ENCODE measurements around the gene CAMTA1. TPM values are rescaled to one million over a fixed set of nuclear protein-coding genes. Genes with fewer than 3 reads are reported as not detected.

CAMTA1 gene
- total RNA-seq, 1 experiment from 2014 or later: 82.2 TPM

DNA sequence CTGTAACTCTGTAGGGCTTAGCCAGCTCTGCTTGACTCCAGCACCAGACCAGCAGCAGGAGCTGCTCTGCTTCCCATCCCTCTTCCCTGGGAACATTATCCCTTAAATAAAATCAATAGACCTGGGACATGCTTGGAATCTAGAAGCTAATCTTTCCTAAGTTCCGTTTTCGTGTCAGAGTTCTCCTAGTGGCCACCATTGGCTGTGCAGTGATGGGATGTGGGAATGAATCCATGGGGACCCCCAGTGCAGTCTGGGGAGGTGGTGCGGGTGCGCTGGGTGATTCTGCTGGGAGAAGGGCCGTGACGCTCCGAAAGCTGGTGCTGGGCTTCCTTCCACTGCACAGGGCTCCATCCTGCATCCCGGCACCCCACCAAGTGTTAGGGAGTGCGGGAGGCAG lies 202.7 kb downstream of the CAMTA1 start:
- DNase-seq (ENCODE audit: low read depth, low spot score) (no peak), ATAC-seq (no peak)
- no TSS peak for BruUV-seq (replicated peaks)
- Histone ChIP-seq H3K36me3 (ENCODE audit: control insufficient read depth, insufficient read depth, low read length) (no peaks in the 10 kb centered on the region), H3K4me3 (ENCODE audit: low read depth in 2 of 2, low read length in 2 of 2) (no peak overlapping the region), H3K9me3 (ENCODE audit: control insufficient read depth, insufficient read depth, low read depth, low read length) (no peaks in the 10 kb centered on the region), H3K27ac (ENCODE audit: low read length) (no peak overlapping the region), H3K27me3 (ENCODE audit: control insufficient read depth, insufficient read depth, low read length) (no peaks in the 10 kb centered on the region), H3K4me1 (ENCODE audit: control insufficient read depth, insufficient read depth, low read length) (no peaks in the 10 kb centered on the region)
- in situ Hi-C loops (cut with HindIII; ENCODE audit: low pct_unique_long_range_greater_than_20kb, low sequenced_read_pairs) (no loop called here), intact Hi-C loops (cut with micrococcal nuclease; ENCODE audit: unreplicated experiment) (no loop called here)
- ChIA-PET CTCF (no interaction called here), POLR2A (no interaction called here)
- TF ChIP-seq SIN3A (IDR thresholded peaks at IDR 0.05; ENCODE audit: borderline replicate concordance, insufficient read depth, low read depth, low read length) (no peak), REST (IDR thresholded peaks at IDR 0.05; ENCODE audit: insufficient read depth in 1 of 2, low read depth in 2 of 2, low read length in 1 of 2) (no peak)
- TF ChIP-seq, protein P1, sequence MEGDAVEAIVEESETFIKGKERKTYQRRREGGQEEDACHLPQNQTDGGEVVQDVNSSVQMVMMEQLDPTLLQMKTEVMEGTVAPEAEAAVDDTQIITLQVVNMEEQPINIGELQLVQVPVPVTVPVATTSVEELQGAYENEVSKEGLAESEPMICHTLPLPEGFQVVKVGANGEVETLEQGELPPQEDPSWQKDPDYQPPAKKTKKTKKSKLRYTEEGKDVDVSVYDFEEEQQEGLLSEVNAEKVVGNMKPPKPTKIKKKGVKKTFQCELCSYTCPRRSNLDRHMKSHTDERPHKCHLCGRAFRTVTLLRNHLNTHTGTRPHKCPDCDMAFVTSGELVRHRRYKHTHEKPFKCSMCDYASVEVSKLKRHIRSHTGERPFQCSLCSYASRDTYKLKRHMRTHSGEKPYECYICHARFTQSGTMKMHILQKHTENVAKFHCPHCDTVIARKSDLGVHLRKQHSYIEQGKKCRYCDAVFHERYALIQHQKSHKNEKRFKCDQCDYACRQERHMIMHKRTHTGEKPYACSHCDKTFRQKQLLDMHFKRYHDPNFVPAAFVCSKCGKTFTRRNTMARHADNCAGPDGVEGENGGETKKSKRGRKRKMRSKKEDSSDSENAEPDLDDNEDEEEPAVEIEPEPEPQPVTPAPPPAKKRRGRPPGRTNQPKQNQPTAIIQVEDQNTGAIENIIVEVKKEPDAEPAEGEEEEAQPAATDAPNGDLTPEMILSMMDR (IDR thresholded peaks at IDR 0.05): no peak

DNA sequence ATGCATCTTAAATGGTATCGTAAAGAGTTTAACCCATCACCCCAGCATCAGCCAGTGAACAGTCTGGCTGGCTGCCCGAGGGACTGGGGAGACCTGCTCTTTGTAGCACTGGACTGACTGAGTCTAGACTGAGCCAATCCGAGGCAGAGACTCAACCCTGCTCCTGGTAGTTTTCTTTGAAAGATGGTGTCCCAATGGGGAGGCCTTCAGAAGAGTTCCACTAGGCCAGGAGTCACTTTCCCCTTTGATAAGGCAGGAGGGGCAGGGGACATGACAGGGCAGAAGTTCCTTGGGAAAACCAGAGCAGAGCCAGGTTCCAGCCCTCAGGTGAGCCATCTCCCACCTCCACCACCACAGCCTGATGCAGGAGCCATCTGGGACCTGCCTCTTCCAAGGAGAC lies 203.5 kb downstream of the CAMTA1 start:
- H3K4me1 ChIP-seq (ENCODE audit: control insufficient read depth, insufficient read depth, low read length): no peaks in the 10 kb centered on the region
- in situ Hi-C loops (cut with HindIII; ENCODE audit: low pct_unique_long_range_greater_than_20kb, low sequenced_read_pairs): no loop called here
- no peaks in the 10 kb centered on the region for H3K9me3 ChIP-seq (ENCODE audit: control insufficient read depth, insufficient read depth, low read depth, low read length)
- no peaks in the 10 kb centered on the region for H3K36me3 ChIP-seq (ENCODE audit: control insufficient read depth, insufficient read depth, low read length)
- TF ChIP-seq POLR2AphosphoS5 (IDR thresholded peaks at IDR 0.05; ENCODE audit: low read depth, low read length) (no peak), TCF7L2 (IDR thresholded peaks at IDR 0.05; ENCODE audit: low read depth, low read length) (no peak), REST (IDR thresholded peaks at IDR 0.05; ENCODE audit: insufficient read depth in 1 of 2, low read depth in 2 of 2, low read length in 1 of 2) (no peak), SIN3A (IDR thresholded peaks at IDR 0.05; ENCODE audit: borderline replicate concordance, insufficient read depth, low read depth, low read length) (no peak)
- TF ChIP-seq, protein P1 (IDR thresholded peaks at IDR 0.05): no peak
- no peaks in the 10 kb centered on the region for H3K27me3 ChIP-seq (ENCODE audit: control insufficient read depth, insufficient read depth, low read length)
- no peak for DNase-seq (ENCODE audit: low read depth, low spot score)
- ChIA-PET CTCF (no interaction called here), POLR2A (no interaction called here)
- H3K27ac ChIP-seq (ENCODE audit: low read length): no peak overlapping the region
- intact Hi-C loops (cut with micrococcal nuclease; ENCODE audit: unreplicated experiment): no loop called here
- BruUV-seq (replicated peaks): no TSS peak
- no peak for ATAC-seq
- no peak overlapping the region for H3K4me3 ChIP-seq (ENCODE audit: low read depth in 2 of 2, low read length in 2 of 2)
